ENCODE results near the gene NEO1.
"Not testable (repeated sequence)": the region's sequence is repeated elsewhere in the genome, so short reads cannot be mapped to it uniquely, and the experiment has no call there.

NEO1 gene

GRCh38 chr15:73275862-73276261, 223.6 kb downstream of the NEO1 start:
- DNase-seq: no peak

GRCh38 chr15:73282567-73283365, 230.5 kb downstream of the NEO1 start:
- no peak for DNase-seq

GRCh38 chr15:73283366-73283962, 231.2 kb downstream of the NEO1 start:
- no peak for DNase-seq

- DNase-seq: no peak
These were observed 231.9 kb downstream of the NEO1 start for GRCh38 chr15:73284090-73284716.

- DNase-seq: no peak
These were observed 234.0 kb downstream of the NEO1 start for GRCh38 chr15:73286311-73286710.

- DNase-seq: no peak
These were observed 234.8 kb downstream of the NEO1 start for GRCh38 chr15:73287019-73287418.

- DNase-seq: no peak
These were observed 239.2 kb downstream of the NEO1 start for GRCh38 chr15:73291441-73291840.

GRCh38 chr15:73293773-73294172, 241.5 kb downstream of the NEO1 start:
- no peak for DNase-seq

GRCh38 chr15:73295630-73296286, 243.5 kb downstream of the NEO1 start:
- no peak for DNase-seq

GRCh38 chr15:73296609-73297353, 244.5 kb downstream of the NEO1 start:
- DNase-seq: no peak

- DNase-seq: no peak
These were observed 246.4 kb downstream of the NEO1 start for GRCh38 chr15:73298522-73299245.

GRCh38 chr15:73300286-73300685, 248.0 kb downstream of the NEO1 start:
- DNase-seq: not testable (repeated sequence)

- DNase-seq: no peak
These were observed 251.4 kb downstream of the NEO1 start for GRCh38 chr15:73303636-73304035.

GRCh38 chr15:73305331-73306211, 253.3 kb downstream of the NEO1 start:
- DNase-seq: no peak

- DNase-seq: no peak
These were observed 256.0 kb downstream of the NEO1 start for GRCh38 chr15:73308305-73308704.

- no peak for DNase-seq
These were observed 261.6 kb downstream of the NEO1 start for GRCh38 chr15:73313861-73314260.

- DNase-seq: no peak
These were observed 265.6 kb downstream of the NEO1 start for GRCh38 chr15:73317651-73318462.

GRCh38 chr15:73318463-73319351, 266.4 kb downstream of the NEO1 start:
- no peak for DNase-seq

All from activated naive CD4-positive, alpha-beta T cell treated with Interleukin-2 at 50 U/mL for 16 hours (primary cell).